Measurements from ENCODE around the gene HSPE1.
"Not testable (repeated sequence)": the region's sequence is repeated elsewhere in the genome, so short reads cannot be mapped to it uniquely, and the experiment has no call there.

HSPE1 gene

GRCh38 chr2:197547163-197547900 is 47.2 kb downstream of the HSPE1 start:
- Histone ChIP-seq H3K27ac (peak overlapping the region in 2 of 21 experiments; percentile 0 to 30), H3K4me3 (no peak overlapping the region)

- Histone ChIP-seq H3K27ac (no peak overlapping the region), H3K4me3 (no peak overlapping the region)
Measured at GRCh38 chr2:197548582-197548981, 48.4 kb downstream of the HSPE1 start.

GRCh38 chr2:197551260-197551659 is 51.1 kb downstream of the HSPE1 start:
- H3K27ac ChIP-seq, H3K4me3 ChIP-seq: not testable (repeated sequence)

Measured in skin epidermis (tissue), 12 donors.